ENCODE data around the gene INPP5A.

- TF ChIP-seq, protein P1, sequence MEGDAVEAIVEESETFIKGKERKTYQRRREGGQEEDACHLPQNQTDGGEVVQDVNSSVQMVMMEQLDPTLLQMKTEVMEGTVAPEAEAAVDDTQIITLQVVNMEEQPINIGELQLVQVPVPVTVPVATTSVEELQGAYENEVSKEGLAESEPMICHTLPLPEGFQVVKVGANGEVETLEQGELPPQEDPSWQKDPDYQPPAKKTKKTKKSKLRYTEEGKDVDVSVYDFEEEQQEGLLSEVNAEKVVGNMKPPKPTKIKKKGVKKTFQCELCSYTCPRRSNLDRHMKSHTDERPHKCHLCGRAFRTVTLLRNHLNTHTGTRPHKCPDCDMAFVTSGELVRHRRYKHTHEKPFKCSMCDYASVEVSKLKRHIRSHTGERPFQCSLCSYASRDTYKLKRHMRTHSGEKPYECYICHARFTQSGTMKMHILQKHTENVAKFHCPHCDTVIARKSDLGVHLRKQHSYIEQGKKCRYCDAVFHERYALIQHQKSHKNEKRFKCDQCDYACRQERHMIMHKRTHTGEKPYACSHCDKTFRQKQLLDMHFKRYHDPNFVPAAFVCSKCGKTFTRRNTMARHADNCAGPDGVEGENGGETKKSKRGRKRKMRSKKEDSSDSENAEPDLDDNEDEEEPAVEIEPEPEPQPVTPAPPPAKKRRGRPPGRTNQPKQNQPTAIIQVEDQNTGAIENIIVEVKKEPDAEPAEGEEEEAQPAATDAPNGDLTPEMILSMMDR (IDR thresholded peaks at IDR 0.05), result no peak
- no peak for TF ChIP-seq EZH2 (IDR thresholded peaks at IDR 0.05; ENCODE audit: borderline replicate concordance, insufficient read depth, low read depth, low read length, poor library complexity, severe bottlenecking)
These were observed 238.6 kb downstream of the INPP5A start for GRCh38 chr10:132776186-132776585.
